ENCODE data around the gene RAB3D. TPM values are rescaled to one million over a fixed set of nuclear protein-coding genes. Genes with fewer than 3 reads are reported as not detected.

RAB3D gene
- total RNA-seq, 2 experiments from 2014 or later = 1.2 to 2.2 TPM

- Mint-ChIP-seq H3K9me3 (no peaks in the 10 kb centered on the region), H3K27ac (no peak overlapping the region), H3K4me1 (ENCODE audit: low read depth) (peaks cover 3% of the 10 kb centered on the region), H3K36me3 (ENCODE audit: low read depth) (peaks cover 16% of the 10 kb centered on the region), H3K4me3 (no peak overlapping the region), H3K27me3 (peaks cover 3% of the 10 kb centered on the region)
- DNase-seq (no peak), ATAC-seq (ENCODE audit: poor library complexity) (no peak)
- H3K36me3 ChIP-seq (ENCODE audit: insufficient read depth, low read length) = peaks cover 6% of the 10 kb centered on the region
- POLR2A ChIA-PET = interaction anchor here (0.8 to 1.3 kb wide), 2 partner anchors 13 to 14 kb away, joined by 4 read pairs; partner anchors contain the start of genes CCDC159 and SWSAP1
- peaks cover 2% of the 10 kb centered on the region for H3K4me1 ChIP-seq (ENCODE audit: insufficient read depth, low read length)
- no peak overlapping the region for H3K27ac ChIP-seq (ENCODE audit: low read depth in 1 of 2, low read length in 2 of 2)
- H3K9me3 ChIP-seq (ENCODE audit: control insufficient read depth in 1 of 2, insufficient read depth in 1 of 2, low read length in 2 of 2) = peaks cover 0 to 7% of the 10 kb centered on the region in 2 experiments
- intact Hi-C loops (cut with DNase I, micrococcal nuclease) = no loop called here
- CTCF ChIA-PET = interaction anchor here (1.0 kb wide), 1 partner anchor 121 kb away, joined by 3 read pairs; no protein-coding TSS in a partner anchor
- no peaks in the 10 kb centered on the region for H3K27me3 ChIP-seq (ENCODE audit: control insufficient read depth in 1 of 2, insufficient read depth in 2 of 2, low read length in 2 of 2)
- no peak for TF ChIP-seq CTCF (IDR thresholded peaks at IDR 0.05)
- no peak overlapping the region for H3K4me3 ChIP-seq (ENCODE audit: low read length)
Measured at GRCh38 chr19:11361037-11361770, 21.7 kb upstream of the RAB3D start.

- peaks cover 5% of the 10 kb centered on the region for H3K27me3 Mint-ChIP-seq
Measured at GRCh38 chr19:11359421-11359820, 20.0 kb upstream of the RAB3D start.

More at GRCh38 chr19:11359421-11359820, 20.0 kb upstream of the RAB3D start:
- peaks cover 4% of the 10 kb centered on the region for H3K36me3 ChIP-seq (ENCODE audit: insufficient read depth, low read length)
- no peak overlapping the region for H3K27ac ChIP-seq (ENCODE audit: low read depth in 1 of 2, low read length in 2 of 2)
- peaks cover under 1% of the 10 kb centered on the region for H3K36me3 Mint-ChIP-seq (ENCODE audit: low read depth)
- CTCF ChIA-PET = interaction anchor here (0.9 kb wide), 1 partner anchor 9 kb away, joined by 3 read pairs; no protein-coding TSS in a partner anchor
- no peaks in the 10 kb centered on the region for H3K27me3 ChIP-seq (ENCODE audit: control insufficient read depth in 1 of 2, insufficient read depth in 2 of 2, low read length in 2 of 2)
- H3K4me3 ChIP-seq (ENCODE audit: low read length) = no peak overlapping the region
- no peak for ATAC-seq (ENCODE audit: poor library complexity)
- peaks cover 0 to 7% of the 10 kb centered on the region in 2 experiments for H3K9me3 ChIP-seq (ENCODE audit: control insufficient read depth in 1 of 2, insufficient read depth in 1 of 2, low read length in 2 of 2)
- H3K4me3 Mint-ChIP-seq = no peak overlapping the region
- no peak overlapping the region for H3K27ac Mint-ChIP-seq
- POLR2A ChIA-PET = interaction anchor here (1.3 kb wide), 1 partner anchor 16 kb away, joined by 3 read pairs; no protein-coding TSS in a partner anchor
- intact Hi-C loops (cut with DNase I, micrococcal nuclease) = no loop called here
- H3K4me1 ChIP-seq (ENCODE audit: insufficient read depth, low read length) = peaks cover 19% of the 10 kb centered on the region
- DNase-seq = no peak
- peaks cover 10% of the 10 kb centered on the region for H3K4me1 Mint-ChIP-seq (ENCODE audit: low read depth)
- H3K9me3 Mint-ChIP-seq = no peaks in the 10 kb centered on the region
- no peak for TF ChIP-seq CTCF (IDR thresholded peaks at IDR 0.05)
